Renal pelvis (tissue), 4 donors: ENCODE measurements around the gene SPTBN5. TPM values are rescaled to one million over a fixed set of nuclear protein-coding genes. Genes with fewer than 3 reads are reported as not detected.
"Not testable (repeated sequence)": the region's sequence is repeated elsewhere in the genome, so short reads cannot be mapped to it uniquely, and the experiment has no call there.

Source experiments
- DNase-seq: peaks from one replicate; pipeline ENCODE4 v3.0.0-alpha.2; 2013
- polyA plus RNA-seq, 3 donors: library from polyadenylated mRNA; unstranded; fragments of 120-200 nt; gene quantifications; one replicate each; pipeline ENCODE4 v1.2.1, GENCODE V29; 2013; ENCODE audit not compliant: insufficient read length in 3 of 3

SPTBN5 gene
- polyA plus RNA-seq, 3 donors = 2.7 to 3.0 (median 2.9) TPM

- no peak for DNase-seq
These were observed 46.6 kb downstream of the SPTBN5 start for GRCh38 chr15:41847206-41847605.

- no peak for DNase-seq
These were observed 49.0 kb downstream of the SPTBN5 start for GRCh38 chr15:41844814-41845213.

GRCh38 chr15:41843571-41843970, 50.3 kb downstream of the SPTBN5 start:
- no peak for DNase-seq

DNA sequence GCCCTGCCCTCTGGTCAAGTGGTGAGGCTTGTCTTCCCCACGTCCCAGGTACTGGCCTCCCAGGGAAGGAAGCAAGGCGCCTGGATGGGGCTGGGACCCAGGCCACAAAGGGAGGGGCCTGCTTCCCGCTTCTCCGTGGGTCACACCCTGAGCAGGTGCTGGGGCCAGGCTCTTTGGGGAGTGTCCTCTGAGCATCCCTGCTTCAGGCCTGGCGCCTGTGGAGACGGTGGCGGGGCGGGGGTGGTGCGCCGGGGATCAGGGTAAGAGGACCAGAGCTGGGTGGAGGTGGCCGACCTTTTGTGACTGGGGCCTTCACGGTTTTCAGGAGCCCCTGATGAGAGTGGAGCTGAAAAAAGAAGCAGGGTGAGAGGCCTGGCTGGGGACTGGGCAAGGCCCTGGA, 51.6 kb downstream of the SPTBN5 start:
- no peak for DNase-seq

- no peak for DNase-seq
These were observed 52.7 kb downstream of the SPTBN5 start for GRCh38 chr15:41841131-41841530.

DNA sequence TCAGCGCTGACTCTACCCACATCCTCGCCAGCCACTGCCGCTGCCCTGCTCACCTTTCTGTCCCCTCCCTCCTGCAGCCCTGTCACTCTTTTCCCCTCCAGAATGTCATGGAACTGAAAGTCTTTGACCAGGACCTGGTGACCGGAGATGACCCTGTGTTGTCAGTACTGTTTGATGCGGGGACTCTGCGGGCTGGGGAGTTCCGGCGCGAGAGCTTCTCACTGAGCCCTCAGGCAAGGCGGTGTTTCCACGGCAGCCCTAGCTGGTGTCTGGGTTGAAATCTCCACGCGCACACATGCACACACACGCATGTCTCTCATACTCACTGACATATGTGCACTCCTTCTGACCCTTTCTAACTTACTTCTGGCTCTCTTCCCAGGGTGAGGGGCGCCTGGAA, 53.2 kb downstream of the SPTBN5 start:
- no peak for DNase-seq

DNA sequence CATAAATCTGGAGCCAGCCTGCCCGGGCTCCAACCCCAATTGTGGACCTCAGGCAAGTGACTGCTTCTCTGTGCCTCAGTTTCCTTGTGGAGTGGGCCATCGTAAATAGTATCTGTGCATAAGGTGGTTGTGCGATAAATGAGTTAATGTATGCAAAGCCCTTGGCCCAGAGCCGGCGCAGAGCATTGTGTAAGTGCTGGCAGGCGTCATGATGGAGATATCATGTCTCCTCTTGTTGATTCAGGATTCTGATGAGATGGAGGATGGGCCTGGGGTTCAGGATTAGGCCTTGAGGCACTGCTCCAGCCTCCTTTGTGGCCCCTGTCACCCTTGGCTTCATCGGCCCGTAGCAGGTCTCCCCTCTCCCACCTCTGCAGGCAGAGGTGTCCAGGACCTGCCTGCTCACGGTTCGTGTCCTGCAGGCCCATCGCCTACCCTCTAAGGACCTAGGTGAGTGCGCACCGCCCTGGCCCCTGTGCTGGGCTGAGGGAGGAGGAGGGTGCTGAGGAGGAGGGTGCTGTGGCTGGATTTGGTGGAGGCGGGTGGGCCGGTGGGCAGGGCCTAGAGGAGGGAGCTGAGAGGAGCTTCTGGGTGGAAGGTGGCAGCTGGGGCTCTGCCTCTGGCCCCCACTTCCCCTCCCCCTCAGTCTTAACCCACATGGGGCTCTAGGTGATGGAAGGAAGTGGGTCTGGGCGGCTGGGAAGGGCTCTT, 53.9 kb downstream of the SPTBN5 start:
- DNase-seq = no peak

- DNase-seq = no peak
These were observed 55.4 kb downstream of the SPTBN5 start, which contains the start of gene PLA2G4B for GRCh38 chr15:41838400-41838897. Gene PLA2G4B (plus strand): TSS chr15:41838847. CDS start chr15:41838914, 67 bp downstream.

- no peak for DNase-seq
These were observed 57.0 kb downstream of the SPTBN5 start for GRCh38 chr15:41836713-41837454.

DNA sequence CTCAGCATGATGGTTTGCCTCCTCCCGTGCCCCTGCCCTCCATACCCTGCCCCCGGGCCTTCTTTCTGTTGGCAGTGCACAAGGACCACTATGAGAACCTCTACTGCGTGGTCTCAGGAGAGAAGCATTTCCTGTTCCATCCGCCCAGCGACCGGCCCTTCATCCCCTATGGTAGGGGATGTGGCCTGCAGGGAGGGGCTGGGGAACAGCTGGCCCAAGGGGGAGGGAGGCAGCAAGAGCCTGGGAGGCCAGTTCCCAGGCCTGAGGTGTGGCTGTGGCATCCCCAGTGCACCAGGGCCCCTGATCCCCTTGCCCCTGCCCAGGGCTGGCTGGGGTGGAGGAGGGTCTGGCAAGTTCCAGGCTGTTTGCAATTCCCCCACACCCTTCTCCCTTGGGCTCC, 57.8 kb downstream of the SPTBN5 start:
- DNase-seq = no peak

DNA sequence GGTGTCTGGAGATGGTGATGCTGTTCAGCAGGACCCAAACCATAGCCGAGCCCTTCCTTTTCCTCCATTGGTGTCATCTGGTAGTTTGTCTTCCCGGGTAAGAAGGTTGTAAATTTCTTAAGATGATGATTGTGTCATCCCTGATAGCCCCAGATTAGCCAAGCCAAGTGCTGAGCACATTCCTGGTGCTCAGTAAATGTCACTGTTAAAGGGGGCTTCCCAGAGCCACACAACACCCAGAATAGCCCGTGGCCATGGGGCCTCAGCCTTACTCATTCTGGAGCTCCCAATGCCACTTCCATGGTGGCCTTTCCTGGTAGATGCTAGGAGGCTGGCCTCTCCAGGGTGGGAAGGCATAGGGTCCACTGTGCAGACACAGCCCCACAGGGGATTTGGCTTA, 59.8 kb downstream of the SPTBN5 start:
- DNase-seq = no peak

DNA sequence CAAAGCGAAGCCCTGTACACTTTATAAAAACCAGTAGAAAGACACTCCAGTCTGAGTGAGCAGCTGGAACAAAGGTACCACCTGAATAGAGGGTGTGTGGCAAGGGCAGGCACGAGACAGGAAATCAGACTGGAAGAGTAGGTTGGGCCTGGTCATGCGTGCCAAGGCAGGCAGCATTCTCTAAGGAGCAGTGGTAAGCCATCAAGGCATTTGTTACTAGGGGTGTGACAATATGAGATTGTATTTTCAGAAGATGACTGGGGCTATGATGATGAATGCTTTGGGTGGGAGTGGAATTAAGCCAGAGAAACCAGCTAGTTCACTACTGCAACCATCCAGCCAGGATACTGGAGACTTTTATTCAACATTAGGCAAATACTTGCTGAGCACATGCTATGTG, 61.0 kb downstream of the SPTBN5 start:
- no peak for DNase-seq

GRCh38 chr15:41832208-41832607, 61.6 kb downstream of the SPTBN5 start:
- DNase-seq = no peak

DNA sequence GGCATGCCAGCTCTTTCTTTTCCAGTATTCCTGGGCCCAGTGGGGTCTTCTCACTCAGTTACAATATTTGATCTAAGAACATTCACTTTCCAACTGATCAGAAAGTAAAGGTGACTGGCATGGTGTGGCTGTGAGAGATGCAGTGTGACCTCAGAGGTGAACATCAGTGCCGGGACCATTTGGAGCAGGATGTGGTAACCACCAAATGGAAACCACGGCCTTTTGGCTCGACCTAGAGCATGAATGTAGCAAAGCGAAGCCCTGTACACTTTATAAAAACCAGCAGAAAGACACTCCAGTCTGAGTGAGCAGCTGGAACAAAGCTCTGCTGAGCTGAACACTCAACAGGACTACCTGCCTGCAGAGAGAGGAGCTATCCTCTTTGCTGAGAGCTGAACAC, 62.6 kb downstream of the SPTBN5 start:
- not testable (repeated sequence) for DNase-seq

- no peak for DNase-seq
These were observed 63.8 kb downstream of the SPTBN5 start for GRCh38 chr15:41829959-41830646.

GRCh38 chr15:41828807-41829141, 65.1 kb downstream of the SPTBN5 start:
- DNase-seq = no peak

DNA sequence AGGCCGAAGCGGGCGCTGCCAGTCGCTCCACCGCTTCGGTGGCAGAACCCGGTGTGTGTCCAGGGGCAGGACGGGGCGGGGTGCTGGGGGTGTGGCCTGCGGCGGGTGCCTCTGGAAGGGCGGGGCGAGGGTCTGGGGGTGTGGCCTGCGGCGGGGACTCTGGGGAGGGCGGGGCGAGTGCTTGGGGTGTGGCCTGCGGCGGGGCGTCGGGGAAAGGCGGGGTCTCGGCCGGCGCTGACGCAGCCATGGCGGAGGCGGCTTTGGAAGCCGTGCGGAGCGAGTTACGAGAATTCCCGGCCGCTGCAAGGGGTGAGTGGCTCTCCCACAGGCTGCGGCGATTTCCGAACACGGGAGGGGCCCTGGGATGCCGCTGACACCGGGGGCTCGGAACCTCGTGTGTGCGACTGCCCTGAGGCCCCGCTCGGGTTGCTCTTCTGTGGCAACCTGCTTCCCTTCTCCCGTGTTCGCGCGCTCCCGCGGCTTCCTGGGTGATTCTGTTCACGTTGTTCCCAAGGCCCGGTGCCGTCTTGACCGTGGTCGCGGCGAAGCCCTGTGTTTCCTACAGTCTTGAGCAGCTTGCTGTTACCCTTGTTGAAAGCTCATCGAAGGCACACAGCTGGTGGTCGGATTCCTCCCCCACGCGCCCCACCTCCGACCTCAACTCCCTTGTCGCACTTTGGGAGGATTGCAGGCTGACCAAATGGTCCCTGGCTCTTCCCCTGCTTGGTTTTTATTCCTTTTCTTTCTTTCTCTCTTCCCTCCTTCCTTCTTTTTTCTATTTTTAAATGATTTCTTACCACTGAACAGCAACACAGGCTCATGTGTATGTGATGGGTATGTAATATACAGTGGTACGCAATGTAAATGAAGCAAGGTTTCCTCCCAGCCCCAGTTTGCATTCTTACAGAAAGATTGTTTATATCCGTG, 65.7 kb downstream of the SPTBN5 start, which contains the start of gene JMJD7:
JMJD7 (plus strand) TSS at position 213 of the 927 bp plus-strand sequence; CDS start at position 246, 33 bp downstream.
- peak; percentile 87 for DNase-seq

DNA sequence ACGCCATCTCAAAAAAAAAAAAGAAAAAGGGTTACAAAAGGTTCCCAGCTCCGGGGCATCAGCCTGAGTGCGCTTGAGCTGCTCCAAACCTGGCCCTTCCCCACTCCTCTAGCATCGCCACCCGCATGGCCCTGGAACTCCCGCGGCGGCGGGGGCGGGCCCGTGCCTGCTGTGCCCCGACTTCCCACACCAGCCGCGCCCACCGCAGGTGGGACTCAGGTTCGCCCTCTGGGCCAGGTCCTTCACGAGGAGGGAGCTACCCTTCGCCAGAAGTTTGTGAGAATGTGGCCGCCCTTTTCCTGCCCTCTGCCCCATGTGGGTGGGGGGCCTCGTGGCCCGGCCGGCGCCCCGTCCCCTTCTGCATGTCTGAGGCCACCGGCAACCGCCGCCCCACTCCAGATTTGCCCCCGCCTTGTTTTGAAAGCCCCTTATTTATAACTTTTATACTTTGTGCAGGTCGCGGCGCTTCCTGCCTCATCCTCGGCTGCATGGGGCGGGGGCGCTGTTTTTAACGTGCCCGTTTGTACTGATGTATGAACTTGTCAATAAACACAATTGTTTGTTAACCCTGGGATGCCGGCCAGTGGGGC, 66.5 kb downstream of the SPTBN5 start:
- no peak for DNase-seq

GRCh38 chr15:41825572-41826535, 68.0 kb downstream of the SPTBN5 start:
- no peak for DNase-seq

DNA sequence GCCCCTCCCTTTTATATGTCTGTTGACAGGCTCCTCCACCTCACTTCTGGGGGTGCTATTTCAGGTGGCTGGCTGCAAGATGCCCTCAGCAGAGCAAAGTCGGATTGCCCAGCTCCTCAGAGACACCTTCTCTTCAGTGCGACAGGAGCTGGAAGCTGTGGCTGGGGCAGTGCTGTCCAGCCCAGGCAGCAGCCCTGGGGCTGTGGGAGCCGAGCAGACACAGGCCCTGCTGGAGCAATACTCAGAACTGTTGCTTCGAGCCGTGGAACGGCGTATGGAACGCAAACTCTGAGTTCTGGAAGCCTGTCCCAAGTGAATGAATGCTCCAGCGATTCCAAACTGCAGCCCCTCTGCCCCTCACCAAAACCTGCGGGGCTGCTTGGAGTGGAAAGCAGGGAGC, 68.7 kb downstream of the SPTBN5 start:
- DNase-seq = no peak
